ENCODE results near the gene ITIH5.

The ITIH5 gene

GRCh38 chr10:7545792-7546191 lies 121.0 kb downstream of the ITIH5 start:
- DNase-seq, result no peak

GRCh38 chr10:7545261-7545660 lies 121.5 kb downstream of the ITIH5 start:
- no peak for DNase-seq

GRCh38 chr10:7544203-7544602 lies 122.6 kb downstream of the ITIH5 start:
- DNase-seq, result no peak

DNA sequence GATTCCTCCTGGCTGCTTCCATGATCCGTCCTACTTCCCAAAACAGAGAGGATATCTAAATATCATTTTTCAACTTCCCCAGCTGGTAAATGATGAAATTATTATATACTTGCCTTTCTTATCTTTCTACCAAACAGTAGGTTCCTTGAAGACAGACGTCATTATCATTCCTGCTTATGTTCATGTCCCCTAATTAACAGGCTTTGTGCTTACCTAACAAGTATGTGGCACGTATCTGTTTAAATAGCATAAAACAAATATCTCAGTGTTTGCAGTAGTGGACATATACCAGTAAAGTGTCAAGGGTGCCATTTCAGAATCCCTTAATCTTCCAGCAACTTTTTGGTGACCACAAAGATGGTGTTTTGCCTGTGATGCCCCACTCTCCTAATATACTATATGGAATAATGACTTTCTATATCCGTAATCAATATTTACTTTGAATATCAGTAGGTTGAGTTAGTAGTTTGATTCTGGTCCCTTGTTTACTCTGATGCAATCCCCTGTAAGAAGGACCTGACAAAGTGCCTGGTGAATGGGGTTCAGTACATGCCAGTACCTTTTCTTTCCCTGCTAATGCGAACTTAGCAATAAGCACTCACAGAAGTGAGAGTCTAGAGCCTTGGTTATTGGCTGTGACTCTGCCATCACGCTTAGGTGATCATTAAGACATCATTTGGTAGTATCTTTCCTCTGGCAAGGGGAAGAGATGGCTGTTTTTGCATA lies 124.4 kb downstream of the ITIH5 start:
- DNase-seq, result no peak

DNA sequence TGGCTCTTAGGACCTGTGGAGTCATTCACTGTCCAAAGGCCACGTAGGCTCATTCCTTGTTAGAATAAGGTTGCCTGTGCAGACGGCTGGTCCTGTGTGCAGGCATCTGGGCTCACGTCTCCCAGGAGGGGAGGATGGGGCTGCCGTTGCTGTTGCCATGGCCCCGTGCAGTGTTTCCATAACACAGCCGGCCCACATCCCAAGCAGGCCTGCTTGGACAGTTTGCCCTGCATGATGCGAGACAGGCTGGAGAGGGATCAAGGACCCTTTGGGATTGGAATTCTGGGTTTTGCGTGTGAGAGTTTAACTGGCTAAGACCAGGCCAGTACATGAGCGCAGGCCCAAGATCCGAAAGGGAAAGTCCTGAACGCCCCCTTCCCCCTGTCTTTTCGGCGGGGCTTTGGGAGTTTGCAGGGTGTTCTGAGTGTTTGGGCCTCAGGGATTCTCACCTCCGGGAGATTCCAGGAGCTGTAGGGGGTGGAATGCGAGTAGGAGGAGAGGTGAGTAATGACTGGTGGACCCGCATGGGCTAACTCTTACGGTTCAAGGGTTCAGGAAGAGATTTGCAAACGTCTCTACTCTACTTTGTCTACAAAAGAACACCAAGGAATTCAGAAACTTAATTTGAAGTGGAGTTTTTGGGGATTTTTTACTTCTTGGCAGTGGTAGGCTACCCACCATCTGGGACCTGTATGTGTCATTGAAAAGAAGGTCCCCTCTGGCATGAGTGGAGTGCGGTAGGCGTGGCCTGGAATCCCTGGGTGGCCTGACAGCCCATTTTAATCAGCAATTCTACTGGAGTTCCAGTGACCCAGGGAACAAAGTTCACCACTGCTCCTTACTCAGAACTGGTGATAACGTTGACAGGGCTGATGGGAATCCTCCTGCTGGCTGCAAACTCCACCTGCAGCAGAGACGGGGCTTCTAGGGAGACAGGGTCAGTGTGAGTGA lies 125.4 kb downstream of the ITIH5 start:
- DNase-seq, result no peak

DNA sequence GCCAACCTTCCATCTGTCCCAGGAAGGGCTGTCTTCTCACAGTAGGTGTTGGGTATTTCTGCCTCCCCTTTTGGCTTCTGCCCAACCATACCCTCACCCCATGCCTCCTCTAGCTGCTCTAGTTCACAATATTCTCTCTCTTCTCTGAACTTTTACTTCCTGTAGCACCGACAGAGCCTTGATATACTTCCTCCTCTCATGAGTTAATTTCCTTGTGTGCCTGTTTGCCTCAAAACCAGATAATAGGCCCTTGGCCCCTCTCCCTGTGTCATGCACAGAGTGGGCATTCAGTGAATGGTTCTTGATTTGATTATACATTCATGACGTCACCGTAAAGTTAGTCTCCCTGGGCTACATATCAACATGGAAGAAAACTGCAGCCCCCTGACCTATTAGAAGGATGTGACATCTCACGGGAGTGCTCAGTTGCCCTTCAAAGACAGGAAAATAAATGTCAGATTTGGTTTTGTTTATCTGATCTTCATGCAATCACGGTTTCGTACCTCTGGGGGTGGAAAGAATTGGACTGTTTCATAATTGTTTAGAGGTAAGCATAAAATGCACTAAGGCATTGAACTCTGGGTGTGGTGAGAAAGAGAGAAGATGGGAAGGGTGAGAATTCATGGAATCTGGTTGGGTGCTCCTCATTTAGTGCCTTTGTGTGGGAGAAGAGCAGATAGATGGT lies 127.7 kb downstream of the ITIH5 start:
- peak; percentile 7 for DNase-seq

- no peak for DNase-seq
These were observed 129.6 kb downstream of the ITIH5 start for GRCh38 chr10:7537126-7537525.

DNA sequence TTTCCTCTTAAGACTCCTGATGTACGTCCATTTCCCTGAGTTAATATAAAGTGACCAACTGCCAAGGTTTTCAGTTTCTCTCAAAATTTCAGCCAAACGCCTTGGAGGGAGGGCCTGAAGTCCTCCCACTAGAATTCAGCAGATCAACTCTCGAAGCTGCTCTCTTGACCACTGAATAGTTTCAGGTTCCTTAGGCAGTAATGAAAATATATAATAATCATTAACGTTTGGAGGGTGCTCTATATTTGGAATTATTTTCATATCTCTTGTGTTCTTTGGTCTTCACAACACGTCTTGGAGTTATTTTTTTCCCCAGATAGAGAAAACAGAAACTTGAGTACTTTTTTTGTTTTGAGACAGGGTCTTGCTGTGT lies 132.3 kb downstream of the ITIH5 start:
- DNase-seq, result no peak

- DNase-seq, result no peak
These were observed 132.9 kb downstream of the ITIH5 start for GRCh38 chr10:7533657-7534479.

GRCh38 chr10:7532723-7533498 lies 133.9 kb downstream of the ITIH5 start:
- no peak for DNase-seq

GRCh38 chr10:7529638-7530037 lies 137.1 kb downstream of the ITIH5 start:
- no peak for DNase-seq

DNA sequence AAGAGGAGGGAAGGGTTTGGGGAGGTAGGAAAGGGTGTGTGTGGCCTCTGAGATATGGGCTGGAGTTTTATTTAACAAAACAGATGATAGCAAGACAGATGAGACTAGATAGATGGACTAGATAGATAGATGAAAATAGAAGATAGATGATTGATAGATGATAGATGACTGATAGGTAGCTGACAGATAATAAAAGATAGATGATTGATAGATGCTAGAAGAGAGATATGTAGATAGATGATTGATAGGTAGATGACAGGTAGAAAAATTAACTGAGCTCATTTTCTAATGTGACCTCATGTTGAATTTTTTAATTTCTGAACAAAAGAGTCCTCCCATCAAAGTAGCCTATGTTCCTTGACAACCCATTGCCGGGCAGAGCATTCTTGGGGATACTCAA lies 139.3 kb downstream of the ITIH5 start:
- DNase-seq, result no peak

- DNase-seq, result no peak
These were observed 140.8 kb downstream of the ITIH5 start for GRCh38 chr10:7526017-7526400.

DNA sequence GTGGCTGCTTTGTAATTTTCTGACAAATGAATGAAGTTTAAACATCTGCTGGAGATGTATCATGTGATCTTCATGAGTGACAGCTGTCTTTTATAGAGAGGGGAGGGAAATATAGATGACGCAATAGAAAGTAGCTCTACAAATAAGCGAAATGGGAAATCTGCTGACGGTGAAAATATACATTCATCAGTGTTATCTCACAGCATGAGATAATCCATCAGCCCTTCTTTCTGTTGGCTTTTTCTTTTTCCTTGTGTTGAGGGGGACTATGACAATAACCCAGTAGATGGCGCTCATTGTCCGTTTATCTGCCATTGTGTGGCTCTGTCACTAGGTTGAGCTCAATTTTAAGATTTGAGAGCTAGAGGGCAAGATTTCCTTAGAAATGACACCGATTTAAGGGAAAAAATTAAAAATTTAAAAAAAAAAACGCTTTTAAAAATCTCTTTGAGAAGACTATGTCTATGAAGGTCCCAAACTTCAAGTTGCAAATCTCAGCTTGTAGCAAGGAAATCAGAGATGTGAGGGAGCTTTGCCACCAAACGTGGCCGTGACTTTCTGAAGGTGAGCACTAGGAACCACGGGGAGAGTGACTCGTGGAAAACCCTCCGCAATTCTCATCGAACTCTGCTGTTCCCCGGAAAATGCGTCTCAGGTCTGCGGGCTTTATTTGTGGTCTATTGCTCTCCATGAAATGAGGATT lies 141.3 kb downstream of the ITIH5 start:
- DNase-seq, result peak; percentile 75

DNA sequence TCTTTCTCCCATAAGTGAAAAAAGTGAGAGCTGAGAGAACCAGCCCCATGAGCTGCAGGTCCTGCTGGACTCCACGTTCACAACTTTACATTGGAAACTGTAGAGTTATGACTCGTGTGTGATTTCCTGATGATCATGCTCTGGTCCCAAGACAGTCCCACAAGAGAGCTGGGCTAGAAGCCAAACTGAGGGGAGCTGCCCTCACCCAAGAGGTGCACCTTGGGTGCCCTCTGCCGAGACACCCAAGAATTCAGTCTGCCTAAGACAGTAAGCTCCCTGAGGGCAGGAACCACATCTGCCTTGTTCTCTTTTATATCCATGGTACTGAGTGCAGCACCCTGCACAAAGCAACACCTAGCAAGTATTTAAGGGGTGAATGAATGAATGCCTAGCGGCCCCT lies 143.1 kb downstream of the ITIH5 start:
- DNase-seq, result no peak

DNA sequence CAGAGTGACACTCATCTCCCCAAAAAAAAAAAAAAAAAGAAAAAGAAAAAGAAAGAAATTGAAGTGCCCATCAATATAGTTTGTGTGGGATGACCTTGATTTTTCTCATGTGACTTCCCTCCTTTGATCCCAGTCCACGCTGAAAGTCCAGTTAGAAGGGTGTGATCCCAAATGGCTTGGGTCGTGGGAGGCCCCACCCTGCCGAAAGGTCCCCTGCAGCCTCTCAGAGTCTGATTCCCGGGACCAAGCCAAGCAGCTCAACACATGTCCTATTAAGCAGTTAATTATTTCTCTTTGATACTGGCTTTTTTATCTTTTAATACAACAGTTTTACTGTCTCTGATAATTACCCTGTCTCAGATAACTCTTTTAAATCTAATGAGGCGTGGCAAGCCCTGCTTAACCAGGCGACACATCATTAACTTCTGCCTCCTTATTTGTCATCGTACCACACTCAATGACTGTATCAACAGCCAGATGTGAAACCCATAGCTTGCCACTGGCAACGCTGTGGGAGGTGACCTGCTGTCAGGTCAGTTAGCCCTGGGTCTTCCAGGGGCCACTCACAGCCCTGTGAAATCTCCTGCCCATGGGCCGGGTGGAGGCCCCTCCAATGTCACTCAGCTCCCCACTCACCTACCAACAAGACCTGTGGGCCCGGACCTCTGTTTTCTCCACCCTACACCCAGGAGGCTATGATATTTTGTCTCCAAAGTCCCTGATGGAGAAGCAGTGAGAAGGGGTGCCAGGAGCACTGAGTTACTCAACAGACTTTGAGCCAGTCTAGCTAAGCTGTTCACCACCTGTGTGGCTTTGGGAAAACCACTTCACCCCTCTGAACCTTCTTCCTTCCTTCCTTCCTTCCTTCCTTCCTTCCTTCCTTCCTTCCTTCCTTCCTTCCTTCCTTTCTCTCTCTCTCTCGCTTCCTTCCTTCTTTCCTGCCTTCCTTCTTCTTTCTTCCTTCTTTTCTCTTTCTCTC lies 146.0 kb downstream of the ITIH5 start:
- DNase-seq, result no peak

DNA sequence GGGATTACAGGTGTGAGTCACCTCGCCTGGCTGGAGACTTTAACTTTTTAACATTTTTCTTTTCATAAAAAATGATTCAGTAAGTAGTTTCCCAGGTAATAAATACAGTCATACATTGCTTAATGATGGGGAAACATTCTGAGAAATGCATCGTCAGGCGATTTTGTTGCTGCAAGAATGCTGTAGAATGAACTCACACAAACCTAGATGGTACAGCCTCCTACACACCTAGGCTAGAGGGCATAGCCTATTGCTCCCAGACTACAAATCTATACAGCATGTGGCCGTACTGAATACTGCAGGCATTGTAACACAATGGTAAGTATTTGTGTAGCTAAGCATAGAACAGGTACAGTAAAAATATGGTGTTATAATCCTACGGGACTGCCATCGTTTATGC lies 147.4 kb downstream of the ITIH5 start:
- DNase-seq, result no peak

DNA sequence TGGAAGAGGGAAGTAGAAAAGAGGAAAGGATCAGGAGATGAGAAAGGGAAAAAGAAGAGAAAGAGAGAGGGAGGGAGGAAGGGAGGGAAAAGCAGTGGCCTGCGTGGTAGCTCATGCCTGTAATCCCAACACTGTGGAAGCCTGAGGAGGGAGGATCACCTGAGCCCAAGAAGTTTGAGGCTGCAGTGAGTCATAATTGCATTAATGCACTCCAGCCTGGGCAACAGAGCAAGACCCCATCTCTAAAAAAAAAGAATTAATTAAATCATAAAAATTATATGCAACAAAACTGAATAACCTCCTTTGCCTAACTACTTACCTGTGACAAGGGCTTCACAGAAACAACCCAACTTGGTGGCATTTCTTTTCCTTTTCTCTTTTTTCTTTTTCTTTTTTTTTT lies 148.1 kb downstream of the ITIH5 start:
- no peak for DNase-seq

- DNase-seq, result no peak
These were observed 151.3 kb downstream of the ITIH5 start for GRCh38 chr10:7515439-7515838.

DNA sequence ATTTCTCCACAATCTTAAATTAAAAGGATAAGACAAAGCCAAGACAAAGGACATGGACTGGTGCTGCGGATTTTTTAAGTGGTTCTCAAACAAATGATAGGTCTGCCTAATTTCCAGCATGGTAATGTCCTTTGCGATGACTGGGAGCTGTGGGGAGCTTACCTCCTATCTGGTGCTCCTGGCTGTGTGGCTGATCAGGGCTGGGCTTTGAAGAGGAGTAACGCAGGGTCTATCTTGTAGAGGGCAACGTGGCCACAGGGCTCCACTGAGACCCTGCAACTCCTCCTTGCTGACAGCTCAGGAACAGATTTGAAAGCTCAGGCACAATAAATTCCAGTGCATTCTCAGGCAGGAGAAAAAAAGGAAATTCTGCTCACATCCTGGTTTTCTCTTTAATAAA lies 152.8 kb downstream of the ITIH5 start:
- DNase-seq, result no peak

All from CD4-positive, alpha-beta T cell treated with Interleukin-17A for 4 hours (primary cell).